ENCODE data around the gene ETV7. TPM values are rescaled to one million over a fixed set of nuclear protein-coding genes. Genes with fewer than 3 reads are reported as not detected.

ETV7 gene
- total RNA-seq, 2 donors from 2014 or later, result 2.6 to 5.4 TPM

- Histone ChIP-seq H3K27ac (peak overlapping the region in 1 of 2 donors; percentile 86), H3K36me3 (no peaks in the 10 kb centered on the region), H3K4me3 (no peak overlapping the region), H3K27me3 (replicated peaks; ENCODE audit: insufficient read depth) (no peaks in the 10 kb centered on the region), H3K9me3 (no peaks in the 10 kb centered on the region), H3K4me1 (ENCODE audit: control insufficient read depth in 1 of 2, low read depth in 2 of 2) (peaks cover 11 to 32% of the 10 kb centered on the region in 2 donors)
- TF ChIP-seq CTCF (IDR thresholded peaks at IDR 0.05), result no peak
- ATAC-seq (ENCODE audit: insufficient number of reproducible peaks, low FRiP score, low read depth) (no peak), DNase-seq (ENCODE audit: low spot score) (no peak)
Measured at GRCh38 chr6:36352477-36353157, 34.9 kb downstream of the ETV7 start.

- Histone ChIP-seq H3K4me3 (no peak overlapping the region), H3K4me1 (ENCODE audit: control insufficient read depth in 1 of 2, low read depth in 2 of 2) (peaks cover 11 to 25% of the 10 kb centered on the region in 2 donors), H3K36me3 (no peaks in the 10 kb centered on the region), H3K27ac (peak overlapping the region; percentile 81 to 86), H3K27me3 (replicated peaks; ENCODE audit: insufficient read depth) (no peaks in the 10 kb centered on the region), H3K9me3 (no peaks in the 10 kb centered on the region)
- ATAC-seq (ENCODE audit: insufficient number of reproducible peaks, low FRiP score, low read depth), result peak; percentile 90
- no peak for DNase-seq (ENCODE audit: low spot score)
- TF ChIP-seq CTCF (IDR thresholded peaks at IDR 0.05), result no peak
Measured at GRCh38 chr6:36350681-36351571, 36.5 kb downstream of the ETV7 start.

- no peak overlapping the region for H3K4me3 ChIP-seq
- DNase-seq (ENCODE audit: low spot score), result no peak
- no peaks in the 10 kb centered on the region for H3K36me3 ChIP-seq
- no peaks in the 10 kb centered on the region for H3K27me3 ChIP-seq (replicated peaks; ENCODE audit: insufficient read depth)
- no peak for TF ChIP-seq CTCF (IDR thresholded peaks at IDR 0.05)
- ATAC-seq (ENCODE audit: insufficient number of reproducible peaks, low FRiP score, low read depth), result no peak
- no peaks in the 10 kb centered on the region for H3K9me3 ChIP-seq
- peak overlapping the region; percentile 81 to 86 for H3K27ac ChIP-seq
- H3K4me1 ChIP-seq (ENCODE audit: control insufficient read depth in 1 of 2, low read depth in 2 of 2), result peaks cover 11 to 25% of the 10 kb centered on the region in 2 donors
Measured at GRCh38 chr6:36350082-36350481, 37.4 kb downstream of the ETV7 start.

- Histone ChIP-seq H3K4me1 (ENCODE audit: control insufficient read depth in 1 of 2, low read depth in 2 of 2) (peaks cover 11 to 27% of the 10 kb centered on the region in 2 donors), H3K36me3 (no peaks in the 10 kb centered on the region), H3K27me3 (replicated peaks; ENCODE audit: insufficient read depth) (no peaks in the 10 kb centered on the region), H3K4me3 (no peak overlapping the region), H3K9me3 (no peaks in the 10 kb centered on the region), H3K27ac (no peak overlapping the region)
- TF ChIP-seq CTCF (IDR thresholded peaks at IDR 0.05), result no peak
- ATAC-seq (ENCODE audit: insufficient number of reproducible peaks, low FRiP score, low read depth) (no peak), DNase-seq (ENCODE audit: low spot score) (no peak)
Measured at GRCh38 chr6:36349240-36349639, 38.2 kb downstream of the ETV7 start.

GRCh38 chr6:36347621-36348020, 39.8 kb downstream of the ETV7 start:
- H3K4me1 ChIP-seq (ENCODE audit: control insufficient read depth in 1 of 2, low read depth in 2 of 2), result peaks cover 11 to 43% of the 10 kb centered on the region in 2 donors
- no peaks in the 10 kb centered on the region for H3K36me3 ChIP-seq
- no peak overlapping the region for H3K4me3 ChIP-seq
- H3K27me3 ChIP-seq (replicated peaks; ENCODE audit: insufficient read depth), result no peaks in the 10 kb centered on the region
- H3K9me3 ChIP-seq, result no peaks in the 10 kb centered on the region
- H3K27ac ChIP-seq, result no peak overlapping the region
- TF ChIP-seq CTCF (IDR thresholded peaks at IDR 0.05), result no peak
- DNase-seq (ENCODE audit: low spot score) (no peak), ATAC-seq (ENCODE audit: insufficient number of reproducible peaks, low FRiP score, low read depth) (no peak)
